IMR-90 (cell line): ENCODE measurements around the gene NUPR1. TPM values are rescaled to one million over a fixed set of nuclear protein-coding genes. Genes with fewer than 3 reads are reported as not detected.

Experiments used
- ATAC-seq: fragments of 200-7000 bp; cut with Tn5 transposase; 2 replicates; pipeline ENCODE4 v1.9.1; 2020; ENCODE audit warnings: low read depth, mild to moderate bottlenecking, moderate library complexity
- BruUV-seq: library from RNA; stranded (reverse); fragments of 400-500 nt; replicated peaks from 2 replicates; lab custom pipeline; 2021; lab: Mats Ljungman, UMichigan
- CTCF ChIA-PET: fragments of 300-600 bp; formaldehyde crosslinking; extraction: SDS; loops from one replicate; lab custom pipeline; 2021; ENCODE audit warnings: antibody characterized with exemption; lab: Yijun Ruan, JAX
- POLR2A ChIA-PET: fragments of 300-600 bp; sonication (Branson Sonifier 250); formaldehyde crosslinking; loops from one replicate; lab custom pipeline; 2022; ENCODE audit warnings: antibody characterized with exemption; ENCODE audit not compliant: unreplicated experiment; lab: Charles Lee
- DNase-seq: peaks from one replicate; pipeline ENCODE4 v3.0.0; 2013
- H2AFZ ChIP-seq: replicated peaks from 2 replicates; pipeline ENCODE3; 2013; ENCODE audit warnings: low read length, mild to moderate bottlenecking; ENCODE audit not compliant: poor library complexity
- H2AK5ac ChIP-seq: 2 replicates; pipeline ENCODE4 v1.6.1; 2013; ENCODE audit warnings: low read depth, low read length, inconsistent platforms
- H2AK9ac ChIP-seq: replicated peaks from 2 replicates; pipeline ENCODE3; 2013; ENCODE audit warnings: mild to moderate bottlenecking, low read depth, low read length, moderate library complexity; ENCODE audit not compliant: poor library complexity
- H2BK120ac ChIP-seq: 2 replicates; pipeline ENCODE4 v1.6.1; 2013; ENCODE audit warnings: low read depth, low read length, inconsistent platforms
- H2BK15ac ChIP-seq: 3 replicates; pipeline ENCODE4 v1.6.1; 2013; ENCODE audit warnings: low read depth, low read length, inconsistent platforms
- H2BK20ac ChIP-seq: 2 replicates; pipeline ENCODE4 v1.6.1; 2013; ENCODE audit warnings: low read depth, mild to moderate bottlenecking, inconsistent platforms, low read length, moderate library complexity
- H2BK5ac ChIP-seq: 2 replicates; pipeline ENCODE4 v1.6.1; 2013; ENCODE audit warnings: mild to moderate bottlenecking, low read depth, low read length, inconsistent platforms; ENCODE audit not compliant: poor library complexity, severe bottlenecking
- H3K14ac ChIP-seq: replicated peaks from 2 replicates; pipeline ENCODE4 v1.6.1; 2013; ENCODE audit warnings: low read depth, low read length, inconsistent platforms
- H3K18ac ChIP-seq: 2 replicates; pipeline ENCODE4 v1.6.1; 2013; ENCODE audit warnings: low read depth, low read length, control low read depth
- H3K23ac ChIP-seq: 2 replicates; pipeline ENCODE4 v1.6.1; 2013; ENCODE audit warnings: low read depth, low read length, inconsistent platforms
- H3K27ac ChIP-seq: 2 replicates; pipeline ENCODE4 v1.5.1; 2013; ENCODE audit warnings: mild to moderate bottlenecking, control low read depth, low read length; ENCODE audit not compliant: insufficient read depth
- H3K27me3 ChIP-seq: 2 replicates; pipeline ENCODE4 v1.6.1; 2013; ENCODE audit warnings: low read length; ENCODE audit not compliant: control insufficient read depth, insufficient read depth
- H3K36me3 ChIP-seq: 2 replicates; pipeline ENCODE4 v1.6.1; 2013; ENCODE audit warnings: low read length, mixed read lengths; ENCODE audit not compliant: control insufficient read depth, insufficient read depth
- H3K4ac ChIP-seq: 2 replicates; pipeline ENCODE4 v1.6.1; 2013; ENCODE audit warnings: low read depth, low read length, inconsistent platforms
- H3K4me1 ChIP-seq: 2 replicates; pipeline ENCODE4 v1.6.1; 2013; ENCODE audit warnings: low read length, mixed read lengths; ENCODE audit not compliant: control insufficient read depth, insufficient read depth
- H3K4me2 ChIP-seq: 2 replicates; pipeline ENCODE4 v1.6.1; 2013; ENCODE audit warnings: low read depth, mild to moderate bottlenecking, control low read depth, low read length, moderate library complexity
- H3K4me3 ChIP-seq: 2 replicates; pipeline ENCODE4 v1.5.1; 2013; ENCODE audit warnings: low read depth, mild to moderate bottlenecking, control low read depth, low read length, moderate library complexity; ENCODE audit not compliant: insufficient read depth
- H3K56ac ChIP-seq: 2 replicates; pipeline ENCODE4 v1.6.1; 2013; ENCODE audit warnings: low read length, inconsistent platforms; ENCODE audit not compliant: insufficient read depth; ENCODE audit errors: extremely low read depth
- H3K79me1 ChIP-seq, 2 experiments: 2 replicates each; pipeline ENCODE4 v1.6.1; 2013; ENCODE audit warnings: low read length in 2 of 2, inconsistent platforms in 1 of 2, low read depth in 1 of 2
- H3K9ac ChIP-seq: 2 replicates; pipeline ENCODE4 v1.6.1; 2013; ENCODE audit warnings: low read depth, low read length, control low read depth
- H3K9me1 ChIP-seq: 2 replicates; pipeline ENCODE4 v1.6.1; 2013; ENCODE audit warnings: low read length, inconsistent platforms; ENCODE audit not compliant: insufficient read depth
- H3K9me3 ChIP-seq: 2 replicates; pipeline ENCODE4 v1.6.1; 2013; ENCODE audit warnings: low read length; ENCODE audit not compliant: control insufficient read depth, insufficient read depth
- H4K20me1 ChIP-seq: 2 replicates; pipeline ENCODE4 v1.6.1; 2013; ENCODE audit warnings: low read length, inconsistent platforms; ENCODE audit not compliant: insufficient read depth
- H4K5ac ChIP-seq: 2 replicates; pipeline ENCODE4 v1.6.1; 2013; ENCODE audit warnings: mild to moderate bottlenecking, low read depth, low read length, control low read depth
- H4K8ac ChIP-seq, 2 experiments: 2 replicates each; pipeline ENCODE4 v1.6.1; 2013; ENCODE audit warnings: low read depth in 2 of 2, low read length in 2 of 2, control low read depth in 1 of 2, inconsistent platforms in 1 of 2
- H4K91ac ChIP-seq: 2 replicates; pipeline ENCODE4 v1.6.1; 2013; ENCODE audit warnings: low read depth, low read length, inconsistent platforms; ENCODE audit not compliant: insufficient read depth
- CEBPB ChIP-seq: IDR thresholded peaks from 2 replicates; pipeline ENCODE4 v1.6.1; 2012; ENCODE audit warnings: low read depth, low read length, improper control_type of control experiment
- MAZ ChIP-seq: IDR thresholded peaks from 2 replicates; pipeline ENCODE4 v1.6.1; 2012; ENCODE audit warnings: low read depth, mild to moderate bottlenecking, low read length, improper control_type of control experiment, moderate library complexity, borderline replicate concordance
- WGBS, 2 experiments: methylation state at CpG; one replicate each; pipeline versions ENCODE4 v1.1.5 to v1.1.7; 2013; ENCODE audit warnings: missing lambda C conversion rate in 2 of 2; ENCODE audit not compliant: insufficient read length in 1 of 2; ENCODE audit errors: extremely low coverage in 2 of 2; 5-methylcytosine and 5-hydroxymethylcytosine counted together
- dilution Hi-C: fragments of 300-500 bp; cut with HindIII; formaldehyde crosslinking; loops from one replicate; pipeline ENCODE4 v1.14.3; 2018; ENCODE audit warnings: low sequenced_read_pairs; ENCODE audit not compliant: unreplicated experiment
- in situ Hi-C: fragments of 300-500 bp; cut with MboI; formaldehyde crosslinking; loops from 3 replicates; pipeline ENCODE4 v1.14.3; 2019; ENCODE audit warnings: low sequenced_read_pairs, inconsistent platforms, mixed read lengths
- intact Hi-C: fragments of 100-400 bp; cut with micrococcal nuclease; formaldehyde crosslinking; loops from 2 replicates; pipeline ENCODE4 v1.10.0; 2022
- polyA plus RNA-seq, 3 experiments: library from polyadenylated mRNA; depleted of rRNA; stranded (reverse); fragments of >200 nt; gene quantifications; 2 replicates each; pipeline ENCODE4 v1.2.3, GENCODE V29; 2012; ENCODE audit warnings: low replicate concordance in 1 of 3
- total RNA-seq: library from RNA; depleted of rRNA; stranded (reverse); fragments of >200 nt; gene quantifications from 2 replicates; pipeline ENCODE4 v1.2.3, GENCODE V29; 2012

NUPR1 gene
- total and polyA plus RNA-seq, 2 of the 4 experiments (the other 2 are of a cell fraction), result 10.2 to 27.9 TPM

- H2BK20ac ChIP-seq, result no peak overlapping the region
- H3K9ac ChIP-seq, result no peak overlapping the region
- dilution Hi-C loops (no loop called here), intact Hi-C loops (no loop called here), in situ Hi-C loops (no loop called here)
- no peak overlapping the region for H3K23ac ChIP-seq
- no peak overlapping the region for H4K8ac ChIP-seq
- no peak overlapping the region for H3K14ac ChIP-seq
- no peaks in the 10 kb centered on the region for H4K20me1 ChIP-seq
- H3K18ac ChIP-seq, result no peak overlapping the region
- no peak overlapping the region for H3K4me3 ChIP-seq
- POLR2A ChIA-PET, result no interaction called here
- no peak overlapping the region for H2AK5ac ChIP-seq
- CTCF ChIA-PET, result no interaction called here
- H2AK9ac ChIP-seq, result no peak overlapping the region
- H3K4me1 ChIP-seq, result no peaks in the 10 kb centered on the region
- no peak overlapping the region for H3K4me2 ChIP-seq
- H3K27ac ChIP-seq, result no peak overlapping the region
- DNase-seq (no peak), ATAC-seq (no peak)
- no peak overlapping the region for H2BK15ac ChIP-seq
- H3K56ac ChIP-seq, result no peak overlapping the region
- peaks cover 16% of the 10 kb centered on the region for H3K27me3 ChIP-seq
- no peaks in the 10 kb centered on the region for H3K9me3 ChIP-seq
- 77% methylated on average over 12 of the region's 20 CpGs; no CpG with 5 or more reads in 1 of the 2 experiments for WGBS, 2 experiments
- no peak overlapping the region for H2AFZ ChIP-seq
- H2BK120ac ChIP-seq, result no peak overlapping the region
- peaks cover 0 to 7% of the 10 kb centered on the region in 2 experiments; a peak in 3 of 4 replicates for H3K79me1 ChIP-seq
- no peak overlapping the region for H4K91ac ChIP-seq
- H3K4ac ChIP-seq, result no peak overlapping the region
- no peak overlapping the region for H4K5ac ChIP-seq
- no TSS peak for BruUV-seq
- no peak for TF ChIP-seq CEBPB
- TF ChIP-seq MAZ, result no peak
- no peak overlapping the region for H2BK5ac ChIP-seq
- no peaks in the 10 kb centered on the region for H3K36me3 ChIP-seq
- H3K9me1 ChIP-seq, result no peaks in the 10 kb centered on the region
These were observed 42.7 kb downstream of the NUPR1 start for GRCh38 chr16:28495795-28496749.
